AG09319 (cell line): Measurements from ENCODE around the gene ITPR3.

ENCODE experiments used
- DNase-seq: peaks from one replicate; pipeline ENCODE4 v3.0.0-alpha.2; 2010; ENCODE audit warnings: low read depth; ENCODE audit errors: extremely low read depth
- TF ChIP-seq, protein P1 (sequence below): IDR thresholded peaks from 2 replicates; pipeline ENCODE4 v1.5.1; 2011; ENCODE audit warnings: low read depth, mild to moderate bottlenecking, inconsistent platforms, low read length, moderate library complexity

Gene ITPR3

DNA sequence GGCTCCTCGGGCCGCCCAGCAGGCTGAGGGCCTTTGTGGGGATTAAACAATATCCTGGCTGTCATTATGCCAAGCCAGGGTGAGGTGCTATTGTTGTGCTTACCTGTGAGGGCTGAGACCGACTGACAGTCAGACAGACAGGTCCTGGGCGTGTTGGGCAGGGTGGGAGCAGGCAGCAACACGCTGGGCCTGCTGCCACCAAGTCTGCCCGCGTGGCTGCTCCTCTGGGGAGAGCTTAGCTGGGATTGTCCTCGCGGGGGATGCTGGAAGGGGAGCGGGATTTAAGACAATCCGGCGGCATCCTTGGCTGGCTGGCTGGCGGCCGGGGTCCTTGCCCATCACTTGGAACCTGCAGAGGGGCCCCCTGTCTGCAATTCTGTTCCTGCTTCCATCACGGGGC, 20.0 kb downstream of the ITPR3 start:
- DNase-seq: no peak
- TF ChIP-seq, protein P1, sequence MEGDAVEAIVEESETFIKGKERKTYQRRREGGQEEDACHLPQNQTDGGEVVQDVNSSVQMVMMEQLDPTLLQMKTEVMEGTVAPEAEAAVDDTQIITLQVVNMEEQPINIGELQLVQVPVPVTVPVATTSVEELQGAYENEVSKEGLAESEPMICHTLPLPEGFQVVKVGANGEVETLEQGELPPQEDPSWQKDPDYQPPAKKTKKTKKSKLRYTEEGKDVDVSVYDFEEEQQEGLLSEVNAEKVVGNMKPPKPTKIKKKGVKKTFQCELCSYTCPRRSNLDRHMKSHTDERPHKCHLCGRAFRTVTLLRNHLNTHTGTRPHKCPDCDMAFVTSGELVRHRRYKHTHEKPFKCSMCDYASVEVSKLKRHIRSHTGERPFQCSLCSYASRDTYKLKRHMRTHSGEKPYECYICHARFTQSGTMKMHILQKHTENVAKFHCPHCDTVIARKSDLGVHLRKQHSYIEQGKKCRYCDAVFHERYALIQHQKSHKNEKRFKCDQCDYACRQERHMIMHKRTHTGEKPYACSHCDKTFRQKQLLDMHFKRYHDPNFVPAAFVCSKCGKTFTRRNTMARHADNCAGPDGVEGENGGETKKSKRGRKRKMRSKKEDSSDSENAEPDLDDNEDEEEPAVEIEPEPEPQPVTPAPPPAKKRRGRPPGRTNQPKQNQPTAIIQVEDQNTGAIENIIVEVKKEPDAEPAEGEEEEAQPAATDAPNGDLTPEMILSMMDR: no peak

GRCh38 chr6:33641602-33642001, 20.5 kb downstream of the ITPR3 start:
- TF ChIP-seq, protein P1: no peak
- DNase-seq: no peak

DNA sequence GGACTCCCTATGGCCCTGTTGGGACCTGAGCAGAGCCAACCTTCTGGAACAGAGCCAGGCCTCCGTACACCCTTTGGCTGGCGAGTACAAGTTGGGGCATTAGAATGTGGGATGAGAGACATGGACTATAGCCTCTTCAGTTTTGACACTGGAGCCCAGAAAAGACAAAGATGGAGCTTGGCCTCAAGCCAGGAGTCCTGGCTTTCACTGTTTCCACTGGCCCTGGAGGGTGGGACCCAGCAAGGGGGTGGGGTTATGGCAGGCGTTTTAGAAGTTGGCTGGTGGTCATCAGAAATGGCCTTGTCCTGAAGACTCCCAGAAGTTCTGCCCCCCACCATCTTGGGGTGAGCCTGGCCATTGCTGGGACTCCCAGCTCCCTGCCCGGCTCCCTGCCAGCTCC, 21.8 kb downstream of the ITPR3 start:
- TF ChIP-seq, protein P1: no peak

GRCh38 chr6:33651403-33651802, 30.3 kb downstream of the ITPR3 start:
- DNase-seq: no peak
- TF ChIP-seq, protein P1: no peak

More for the DNA sequence above, 21.8 kb downstream of the ITPR3 start:
- DNase-seq: no peak

- no peak for DNase-seq
- TF ChIP-seq, protein P1: no peak
These were observed 30.9 kb downstream of the ITPR3 start for GRCh38 chr6:33652002-33652401.

DNA sequence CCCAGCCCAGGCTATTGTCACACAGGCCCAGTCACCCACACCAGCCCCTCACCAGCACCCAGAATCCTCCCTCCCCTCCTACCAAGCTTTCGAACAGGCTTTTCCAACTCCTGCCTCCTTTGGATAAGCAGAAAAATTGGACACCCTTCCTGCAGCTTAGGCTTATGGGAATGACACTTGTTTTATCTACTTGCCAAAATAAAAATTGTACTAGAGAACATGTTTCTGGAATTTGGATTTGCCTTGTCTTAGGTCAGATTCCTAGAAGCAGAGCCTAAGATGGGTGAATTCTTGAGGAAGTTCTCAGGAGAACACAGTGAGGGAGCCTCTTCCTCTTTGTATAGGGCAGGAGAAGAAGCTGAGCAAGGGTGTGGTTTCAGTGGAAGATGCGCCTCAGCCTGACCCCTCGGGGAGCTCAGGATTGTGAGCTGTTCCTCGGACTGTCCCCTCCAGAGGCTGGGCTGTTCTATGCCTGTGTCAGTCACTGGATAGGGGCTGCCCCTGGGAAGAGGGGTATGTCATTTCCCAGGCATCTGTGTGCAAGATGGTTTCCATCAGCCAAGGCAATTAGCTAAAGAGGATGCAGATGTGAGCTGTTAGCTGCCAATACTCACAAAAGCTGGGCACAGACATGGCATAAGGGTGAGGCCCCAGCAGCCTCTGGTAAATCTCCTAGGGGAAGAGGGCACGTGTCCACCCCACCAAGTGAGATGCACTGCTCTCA, 33.9 kb downstream of the ITPR3 start:
- DNase-seq: peak; percentile 42
- TF ChIP-seq, protein P1: no peak

DNA sequence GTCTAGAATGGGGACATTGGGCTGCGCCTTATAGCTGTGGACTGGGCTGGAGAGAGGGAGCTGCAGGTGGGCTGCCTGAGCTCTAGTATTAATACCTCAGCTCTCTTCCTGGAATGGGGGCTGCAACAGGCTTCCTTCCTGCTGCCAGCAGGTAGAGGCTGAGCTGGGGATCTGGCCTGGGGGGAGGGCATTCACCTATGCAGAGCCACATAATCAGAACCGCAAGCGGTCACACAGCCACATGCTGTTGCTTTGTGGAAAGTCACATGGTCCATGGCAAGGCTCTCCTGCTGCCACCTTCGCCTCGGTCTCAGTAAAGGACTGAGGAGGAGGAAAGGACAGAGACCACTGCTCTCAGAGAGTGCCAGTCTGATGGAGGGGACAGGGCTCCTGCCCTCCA, 35.7 kb downstream of the ITPR3 start:
- TF ChIP-seq, protein P1: no peak

More for the DNA sequence above, 35.7 kb downstream of the ITPR3 start:
- DNase-seq: no peak
